Amniotic stem cell (primary cell): Measurements from ENCODE around the gene C14orf93.

ENCODE experiments used
- DNase-seq: peaks from one replicate; lab custom pipeline; 2025; lab: John Stamatoyannopoulos, UW

C14orf93 gene

GRCh38 chr14:23045419-23046357 is 35.7 kb upstream of the C14orf93 start:
- DNase-seq: no peak

- no peak for DNase-seq
Measured at GRCh38 chr14:23044840-23045239, 34.9 kb upstream of the C14orf93 start.

GRCh38 chr14:23043754-23044153 is 33.8 kb upstream of the C14orf93 start:
- no peak for DNase-seq

DNA sequence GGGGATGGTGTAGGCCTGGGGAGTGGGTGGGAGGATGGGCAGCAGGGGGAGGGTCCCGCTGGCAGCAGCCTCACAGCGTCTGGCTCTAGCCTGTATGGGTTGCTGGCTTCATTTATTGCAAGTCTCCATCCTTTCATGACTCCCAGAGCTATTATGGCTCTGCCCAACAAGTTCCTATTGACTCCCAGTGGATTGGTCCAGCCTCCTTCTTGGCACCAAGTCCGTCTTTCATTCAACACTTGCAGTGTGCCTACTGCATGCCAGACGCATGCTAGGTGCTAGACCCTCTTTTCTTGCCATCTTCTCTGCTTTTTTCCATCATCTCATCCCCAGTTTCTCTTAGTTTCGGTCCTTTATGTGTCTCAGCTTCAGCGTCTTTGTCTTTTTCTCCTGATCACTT is 33.2 kb upstream of the C14orf93 start:
- DNase-seq: no peak

DNA sequence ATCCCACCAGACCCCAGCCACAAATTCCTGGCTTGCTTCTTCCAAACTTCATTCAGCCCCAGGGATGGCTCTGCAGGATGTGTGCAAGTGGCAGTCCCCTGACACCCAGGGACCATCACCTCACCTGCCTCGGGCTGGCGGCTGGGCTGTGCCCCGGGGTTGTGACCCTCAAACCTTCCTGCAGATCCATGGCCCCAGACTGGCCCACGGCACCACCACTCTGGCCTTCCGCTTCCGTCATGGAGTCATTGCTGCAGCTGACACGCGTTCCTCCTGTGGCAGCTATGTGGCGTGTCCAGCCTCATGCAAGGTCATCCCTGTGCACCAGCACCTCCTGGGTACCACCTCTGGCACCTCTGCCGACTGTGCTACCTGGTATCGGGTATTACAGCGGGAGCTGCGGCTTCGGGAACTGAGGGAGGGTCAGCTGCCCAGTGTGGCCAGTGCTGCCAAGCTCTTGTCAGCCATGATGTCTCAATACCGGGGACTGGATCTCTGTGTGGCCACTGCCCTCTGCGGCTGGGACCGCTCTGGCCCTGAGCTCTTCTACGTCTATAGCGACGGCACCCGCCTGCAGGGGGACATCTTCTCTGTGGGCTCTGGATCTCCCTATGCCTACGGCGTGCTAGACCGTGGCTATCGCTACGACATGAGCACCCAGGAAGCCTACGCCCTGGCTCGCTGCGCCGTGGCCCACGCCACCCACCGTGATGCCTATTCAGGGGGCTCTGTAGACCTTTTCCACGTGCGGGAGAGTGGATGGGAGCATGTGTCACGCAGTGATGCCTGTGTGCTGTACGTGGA is 32.4 kb upstream of the C14orf93 start, which contains the start of gene PSMB11:
PSMB11 (plus strand) TSS at position 51 of the 804 bp plus-strand sequence; CDS start at position 65, 14 bp downstream.
- no peak for DNase-seq

DNA sequence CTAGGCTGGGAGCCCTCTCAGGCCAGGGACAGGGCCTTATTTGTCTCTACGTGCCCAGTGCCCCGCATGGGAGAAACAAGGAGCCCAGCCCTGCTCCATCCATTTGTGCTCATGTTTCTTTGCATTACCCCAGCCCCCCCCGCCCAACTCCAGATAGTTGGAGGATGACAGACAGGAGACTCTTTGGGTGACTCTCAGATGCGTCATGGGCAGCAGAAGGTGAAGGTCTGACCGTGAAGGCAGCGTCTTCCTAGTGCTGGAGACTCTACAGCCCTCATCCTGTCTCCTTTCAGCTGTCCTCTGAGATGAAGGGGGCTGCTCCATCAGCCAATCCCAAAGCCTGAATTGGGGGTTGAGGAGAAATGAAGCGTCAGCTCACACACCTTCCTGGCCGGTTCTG is 31.8 kb upstream of the C14orf93 start:
- DNase-seq: no peak

- no peak for DNase-seq
Measured at GRCh38 chr14:23040100-23040499, 30.2 kb upstream of the C14orf93 start.

DNA sequence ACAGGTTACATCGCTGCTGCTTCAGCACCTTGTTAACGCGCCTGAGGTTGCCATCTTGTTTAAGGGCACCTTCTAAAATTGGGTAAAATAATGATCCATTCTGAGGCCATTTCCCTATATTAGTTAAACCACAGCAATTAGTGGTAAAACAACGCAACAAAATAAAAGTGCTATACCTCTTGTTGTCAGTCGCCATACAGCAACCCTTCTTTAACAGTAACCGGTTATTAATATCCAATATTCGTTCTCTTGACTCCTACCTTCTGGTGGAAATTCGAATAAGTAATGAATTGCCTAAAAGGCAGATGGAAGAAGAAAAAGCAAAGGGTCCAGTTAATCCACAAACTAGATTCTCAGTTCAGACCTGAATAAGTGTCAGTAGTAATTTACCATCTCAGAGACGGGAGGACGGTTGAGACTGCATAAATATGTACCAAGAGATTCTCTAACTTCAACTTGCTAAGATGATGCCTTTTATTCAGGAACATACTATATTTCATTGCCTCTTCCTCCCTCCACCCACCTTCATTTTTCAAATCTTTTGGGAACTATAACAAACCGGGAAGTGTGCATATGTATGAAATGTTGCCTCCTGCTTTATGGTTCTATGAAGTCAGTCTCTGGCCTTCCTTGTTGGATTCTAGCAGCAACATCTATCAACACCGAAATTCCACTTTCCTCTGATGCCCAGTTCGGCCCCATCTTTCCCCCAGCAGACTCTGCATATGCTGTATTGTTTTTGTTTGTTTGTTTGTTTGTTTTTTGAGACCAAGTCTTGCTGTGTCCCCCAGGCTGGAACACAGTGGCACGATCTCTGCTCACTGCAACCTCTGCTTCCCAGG is 25.6 kb upstream of the C14orf93 start:
- DNase-seq: no peak

- DNase-seq: no peak
Measured at GRCh38 chr14:23034498-23035302, 24.8 kb upstream of the C14orf93 start, which contains the start of gene PSMB5. PSMB5 (minus strand) TSS chr14:23034900; CDS start chr14:23034881, 19 bp downstream.

DNA sequence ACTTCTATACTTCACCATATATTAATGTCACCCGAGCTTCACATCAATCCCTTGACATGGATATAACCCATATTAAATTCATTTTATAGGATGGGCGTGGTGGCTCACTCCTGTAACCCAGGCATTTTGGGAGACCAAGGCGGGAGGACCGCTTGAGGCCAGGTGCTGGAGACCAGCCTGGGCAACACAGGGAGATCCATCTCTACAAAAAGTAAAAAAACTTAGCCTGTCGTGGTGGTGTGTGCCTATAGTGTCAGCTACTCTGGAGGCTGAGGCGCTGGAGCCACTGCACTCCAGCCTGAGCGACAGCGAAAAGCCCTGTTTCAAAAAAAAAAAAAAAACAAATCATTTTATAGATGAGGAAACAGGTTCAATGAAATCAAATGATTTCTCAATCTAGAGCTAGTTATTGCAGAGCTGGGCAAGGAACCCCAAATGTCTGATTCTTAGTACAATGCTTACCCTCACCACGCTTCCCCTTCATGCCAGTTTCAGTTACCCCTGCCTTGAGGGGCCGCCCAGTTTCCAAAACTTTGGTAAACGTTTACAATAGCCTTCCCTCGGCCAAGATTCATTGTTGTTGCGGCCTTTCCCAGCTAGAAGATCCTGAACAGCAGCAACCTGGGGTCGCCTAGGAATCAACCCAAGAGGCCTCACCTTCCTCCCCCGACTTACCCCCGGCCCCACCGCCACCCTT is 24.0 kb upstream of the C14orf93 start:
- no peak for DNase-seq

DNA sequence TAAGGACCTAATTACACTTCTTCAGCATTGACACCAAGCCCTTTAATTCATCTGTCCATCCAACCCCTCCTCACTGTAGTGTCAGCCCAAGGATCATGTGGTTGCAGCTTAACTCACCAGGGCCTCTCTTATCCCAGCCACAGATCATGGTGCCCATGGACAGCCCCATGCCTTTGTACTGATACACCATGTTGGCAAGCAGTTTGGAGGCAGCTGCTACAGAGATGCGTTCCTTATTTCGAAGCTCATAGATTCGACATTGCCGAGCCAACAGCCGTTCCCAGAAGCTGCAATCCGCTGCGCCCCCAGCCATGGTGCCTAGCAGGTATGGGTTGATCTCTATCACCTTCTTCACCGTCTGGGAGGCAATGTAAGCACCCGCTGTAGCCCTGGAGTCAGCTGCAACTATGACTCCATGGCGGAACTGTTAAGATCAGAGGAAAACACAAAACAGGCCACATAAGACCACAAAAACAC is 23.3 kb upstream of the C14orf93 start:
- DNase-seq: no peak

GRCh38 chr14:23030936-23031335 is 21.0 kb upstream of the C14orf93 start:
- DNase-seq: no peak

DNA sequence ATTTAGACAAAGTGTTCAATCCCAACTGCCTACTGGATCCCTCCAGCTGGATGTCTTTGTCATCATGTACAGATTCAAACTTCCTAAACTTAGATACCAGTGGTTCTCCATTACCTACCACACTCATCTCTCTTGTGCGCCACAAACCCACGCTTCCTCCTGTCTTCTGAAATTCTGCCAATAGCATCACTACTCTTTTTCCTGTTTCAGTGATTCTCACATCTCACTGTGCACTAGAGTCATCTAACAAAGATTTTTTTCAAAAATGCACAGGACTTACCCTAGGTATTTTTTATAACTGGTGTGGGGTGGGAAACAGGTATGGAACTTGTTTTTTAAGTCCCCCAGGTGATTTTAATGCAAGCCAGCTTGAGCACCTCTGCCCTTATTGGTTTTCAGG is 18.9 kb upstream of the C14orf93 start:
- no peak for DNase-seq

- no peak for DNase-seq
Measured at GRCh38 chr14:23025151-23025814, 15.3 kb upstream of the C14orf93 start.

- DNase-seq: no peak
Measured at GRCh38 chr14:23024612-23025075, 14.7 kb upstream of the C14orf93 start.

- no peak for DNase-seq
Measured at GRCh38 chr14:23023795-23024152, 13.8 kb upstream of the C14orf93 start.

- DNase-seq: no peak
Measured at GRCh38 chr14:23023022-23023794, 13.3 kb upstream of the C14orf93 start.

DNA sequence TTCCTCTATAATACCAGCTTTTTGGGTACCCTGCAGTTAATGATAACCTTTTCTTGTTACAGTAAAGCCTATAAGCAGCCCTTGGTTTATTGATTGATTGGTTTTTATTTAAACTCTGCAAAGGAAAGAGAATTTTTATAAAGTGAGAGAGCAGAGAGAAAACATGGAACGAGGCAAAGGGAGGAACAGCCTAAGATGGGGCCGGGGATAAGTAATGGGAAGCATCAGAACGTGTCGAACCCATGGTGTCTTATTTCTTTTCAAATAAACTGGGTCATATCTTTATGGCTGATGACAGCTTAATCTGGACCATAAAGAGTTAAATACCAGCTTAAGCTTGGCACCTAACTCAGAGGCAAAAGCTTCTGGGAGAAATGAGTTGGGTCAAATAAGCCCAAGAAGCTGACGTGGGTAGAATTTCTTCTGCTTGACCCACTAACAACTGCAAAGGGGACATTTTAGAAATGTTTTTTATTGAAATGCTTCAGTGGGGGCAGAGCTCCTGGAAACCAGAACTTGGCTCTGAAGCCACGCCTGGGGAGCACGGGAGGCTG is 12.0 kb upstream of the C14orf93 start:
- no peak for DNase-seq

GRCh38 chr14:23021434-23021833 is 11.5 kb upstream of the C14orf93 start:
- no peak for DNase-seq
